G401.6 (cell line): Measurements from ENCODE around the gene PODXL2.

Source experiments
- FAIRE-seq: peaks from 2 replicates; lab custom pipeline; 2012; peaks lifted over from hg19 to GRCh38; lab: Jason Lieb, UNC

Gene PODXL2

GRCh38 chr3:127658234-127658633, 29.2 kb downstream of the PODXL2 start:
- no peak for FAIRE-seq

GRCh38 chr3:127660621-127661251, 31.8 kb downstream of the PODXL2 start:
- no peak for FAIRE-seq

GRCh38 chr3:127661600-127661999, 32.6 kb downstream of the PODXL2 start:
- FAIRE-seq: no peak

GRCh38 chr3:127662001-127662469, 33.0 kb downstream of the PODXL2 start:
- FAIRE-seq: no peak

GRCh38 chr3:127663151-127663550, 34.2 kb downstream of the PODXL2 start:
- FAIRE-seq: no peak

- no peak for FAIRE-seq
These were observed 36.2 kb downstream of the PODXL2 start for GRCh38 chr3:127665165-127665564.

GRCh38 chr3:127665586-127665985, 36.6 kb downstream of the PODXL2 start:
- FAIRE-seq: no peak

GRCh38 chr3:127666676-127667075, 37.7 kb downstream of the PODXL2 start:
- FAIRE-seq: no peak

- no peak for FAIRE-seq
These were observed 38.2 kb downstream of the PODXL2 start for GRCh38 chr3:127667119-127667681.

- no peak for FAIRE-seq
These were observed 39.9 kb downstream of the PODXL2 start for GRCh38 chr3:127668906-127669305.

- no peak for FAIRE-seq
These were observed 40.7 kb downstream of the PODXL2 start for GRCh38 chr3:127669541-127670228.

GRCh38 chr3:127670229-127670559, 41.2 kb downstream of the PODXL2 start:
- no peak for FAIRE-seq

GRCh38 chr3:127670761-127671522, 42.0 kb downstream of the PODXL2 start:
- FAIRE-seq: no peak

- FAIRE-seq: no peak
These were observed 42.8 kb downstream of the PODXL2 start for GRCh38 chr3:127671523-127672428.

GRCh38 chr3:127672429-127673190, 43.6 kb downstream of the PODXL2 start, which contains the start of gene ABTB1:
Gene ABTB1 (plus strand): TSS chr3:127672952. CDS start chr3:127673026, 74 bp downstream.
- FAIRE-seq: no peak

GRCh38 chr3:127673191-127674100, 44.5 kb downstream of the PODXL2 start:
- no peak for FAIRE-seq

GRCh38 chr3:127674101-127674721, 45.2 kb downstream of the PODXL2 start:
- no peak for FAIRE-seq

- no peak for FAIRE-seq
These were observed 45.8 kb downstream of the PODXL2 start for GRCh38 chr3:127674790-127675189.

- no peak for FAIRE-seq
These were observed 46.8 kb downstream of the PODXL2 start for GRCh38 chr3:127675651-127676391.
